HS-5 (cell line): ENCODE results near the gene PLA2G4F.
A peak's percentile ranks its signal among the peaks of the same experiment; 100 is the strongest.

ENCODE experiments used
- DNase-seq: peaks from one replicate; pipeline ENCODE4 v3.0.0-alpha.2; 2012; ENCODE audit warnings: low read depth

The PLA2G4F gene

DNA sequence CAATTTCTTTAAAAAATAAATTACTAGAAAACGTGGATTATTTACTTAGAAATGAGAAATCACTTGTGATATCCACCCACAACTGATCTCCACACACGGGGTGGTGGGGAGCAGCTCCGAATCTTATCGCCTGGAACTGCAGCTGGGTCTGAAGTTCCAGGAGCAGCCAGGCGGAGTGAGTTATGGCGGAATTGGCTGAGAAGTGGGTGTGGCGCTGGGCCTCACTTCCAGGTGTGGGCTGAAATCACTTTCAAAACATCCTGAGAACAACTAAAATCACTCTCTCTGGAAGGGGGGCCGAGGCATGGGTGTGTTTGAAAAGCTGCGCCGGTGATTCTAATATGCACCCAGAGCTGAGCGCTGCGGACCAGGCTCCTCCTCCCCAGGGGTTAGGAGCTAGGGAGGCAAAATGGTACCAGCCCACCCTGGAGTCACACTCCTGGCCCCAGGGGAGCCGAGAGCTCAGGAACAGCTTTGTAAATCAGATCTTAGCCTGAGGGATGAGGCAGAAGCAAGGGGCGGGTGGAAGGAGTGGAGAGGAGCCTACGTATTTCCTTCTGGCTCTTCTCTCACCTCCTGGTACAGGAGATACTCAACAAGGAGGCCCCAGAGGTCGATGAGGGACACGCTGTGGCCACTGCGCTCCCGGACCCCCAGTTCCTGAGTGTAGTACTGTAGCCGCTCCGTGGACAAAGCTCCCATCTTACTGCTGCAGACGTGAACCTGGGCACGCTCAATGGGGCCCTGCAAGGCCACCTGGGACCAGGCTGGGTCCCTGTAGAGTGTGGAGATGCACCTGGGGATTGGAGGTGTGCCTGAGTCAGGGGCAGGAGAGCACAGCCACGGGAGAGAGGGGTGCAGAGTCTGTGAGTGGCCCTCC is 9.6 kb downstream of the PLA2G4F start:
- DNase-seq = no peak

GRCh38 chr15:42145546-42146455 is 10.6 kb downstream of the PLA2G4F start:
- DNase-seq = no peak

DNA sequence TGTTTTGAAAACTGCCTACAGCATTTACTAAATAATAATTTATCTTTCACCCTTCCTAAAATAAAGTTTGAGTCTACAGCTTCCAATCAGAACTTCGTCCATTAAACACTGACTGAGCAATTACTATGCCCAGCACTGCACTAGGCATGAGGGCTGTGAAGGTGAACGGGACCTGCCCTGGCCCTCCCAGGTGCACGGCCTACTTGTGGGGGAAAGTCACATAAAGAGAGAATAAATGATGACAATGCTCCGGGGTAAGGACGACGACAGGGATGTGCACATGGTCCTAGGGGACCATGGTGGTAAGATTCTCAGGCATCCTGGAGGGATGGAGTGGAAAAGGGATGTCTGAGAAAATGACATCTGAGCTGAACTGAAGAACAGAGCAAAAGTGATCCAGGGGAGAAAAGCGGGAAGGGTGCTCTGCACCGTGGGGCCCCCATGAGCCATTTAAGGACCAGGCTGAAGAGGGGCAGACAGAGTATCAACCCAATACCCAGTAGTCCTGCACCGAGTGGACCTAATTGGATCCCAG is 11.5 kb downstream of the PLA2G4F start:
- DNase-seq = no peak

GRCh38 chr15:42143866-42144625 is 12.4 kb downstream of the PLA2G4F start:
- no peak for DNase-seq

DNA sequence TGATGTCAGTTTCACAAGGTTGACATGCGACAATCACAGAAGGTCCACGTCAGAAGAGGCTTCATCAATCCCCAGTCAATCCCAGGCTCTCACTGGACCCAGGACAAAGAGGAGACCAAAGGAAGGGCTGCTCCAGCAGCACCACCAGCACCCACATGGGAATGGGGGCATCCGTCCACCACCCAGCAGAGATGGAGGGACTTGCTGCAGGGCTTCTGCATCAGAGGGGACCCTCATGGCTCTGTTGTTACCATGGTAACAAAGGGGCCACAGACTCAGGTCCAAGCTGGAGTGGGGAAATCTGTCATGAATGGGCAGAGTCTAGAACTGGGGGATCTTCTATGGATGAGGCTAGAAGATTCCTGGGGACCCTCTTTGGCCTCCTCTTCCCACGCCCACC is 13.1 kb downstream of the PLA2G4F start:
- no peak for DNase-seq

- DNase-seq = no peak
Measured at GRCh38 chr15:42141795-42142667, 14.4 kb downstream of the PLA2G4F start.

GRCh38 chr15:42141246-42141645 is 15.2 kb downstream of the PLA2G4F start:
- DNase-seq = no peak

GRCh38 chr15:42140383-42141070 is 15.9 kb downstream of the PLA2G4F start:
- no peak for DNase-seq

- no peak for DNase-seq
Measured at GRCh38 chr15:42139596-42139995, 16.8 kb downstream of the PLA2G4F start.

- no peak for DNase-seq
Measured at GRCh38 chr15:42138968-42139386, 17.5 kb downstream of the PLA2G4F start.

DNA sequence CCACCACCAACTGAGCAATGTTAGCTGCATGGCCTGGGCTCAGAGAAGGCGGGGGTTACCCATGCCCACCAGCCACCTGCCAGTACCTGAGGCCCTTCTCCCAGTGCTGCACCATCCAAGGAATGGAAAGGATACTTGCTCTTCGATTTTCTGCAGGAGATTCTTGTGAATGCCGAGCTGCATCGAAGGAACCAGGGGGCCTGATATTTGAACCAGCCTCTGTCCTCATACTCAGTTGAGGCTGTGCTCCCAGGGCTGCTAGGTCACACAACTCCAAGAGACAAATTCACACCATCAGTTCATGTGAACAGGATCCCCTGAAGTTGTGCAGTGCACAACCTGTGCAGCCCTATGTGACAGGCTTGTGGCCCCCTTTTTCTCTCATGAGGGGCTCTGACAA is 18.0 kb downstream of the PLA2G4F start:
- no peak for DNase-seq

DNA sequence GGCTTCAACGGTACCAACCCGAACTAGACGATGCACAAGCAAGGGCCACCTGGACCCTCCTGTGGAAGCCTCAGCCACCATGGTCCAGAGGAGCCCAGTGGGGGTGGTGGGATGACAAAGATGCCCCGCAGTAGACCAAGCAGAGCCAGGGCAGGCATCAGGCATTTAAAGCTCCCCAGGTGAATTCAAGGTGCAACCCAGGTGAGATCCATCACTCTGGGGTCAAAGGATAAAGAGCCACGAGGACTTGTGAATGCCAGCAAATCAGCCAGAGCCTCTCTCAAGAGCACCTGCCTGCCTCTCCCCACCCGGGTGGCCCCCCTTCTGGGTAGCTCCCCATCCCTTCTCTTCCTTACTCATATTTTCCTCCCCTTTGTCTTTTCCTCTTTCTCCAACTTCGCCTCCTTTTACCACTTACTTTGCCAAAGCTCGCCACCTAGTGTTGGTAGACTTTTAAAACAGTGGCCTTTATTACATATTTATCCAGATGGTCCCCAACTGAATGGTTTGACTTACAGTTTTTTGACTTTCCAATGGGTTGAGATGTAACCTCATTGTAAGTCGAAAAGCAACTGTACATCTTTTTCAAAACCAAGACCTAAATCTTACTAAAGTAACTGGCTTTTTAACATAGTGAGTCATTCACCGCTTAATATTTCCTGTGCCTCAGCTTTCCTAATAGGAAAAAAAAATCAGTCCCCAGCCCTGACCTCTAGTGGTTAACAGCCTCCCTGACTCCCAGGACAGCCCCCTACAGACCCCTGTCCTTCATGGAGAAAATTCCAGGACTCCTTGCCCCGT is 18.8 kb downstream of the PLA2G4F start:
- peak; percentile 18 for DNase-seq

DNA sequence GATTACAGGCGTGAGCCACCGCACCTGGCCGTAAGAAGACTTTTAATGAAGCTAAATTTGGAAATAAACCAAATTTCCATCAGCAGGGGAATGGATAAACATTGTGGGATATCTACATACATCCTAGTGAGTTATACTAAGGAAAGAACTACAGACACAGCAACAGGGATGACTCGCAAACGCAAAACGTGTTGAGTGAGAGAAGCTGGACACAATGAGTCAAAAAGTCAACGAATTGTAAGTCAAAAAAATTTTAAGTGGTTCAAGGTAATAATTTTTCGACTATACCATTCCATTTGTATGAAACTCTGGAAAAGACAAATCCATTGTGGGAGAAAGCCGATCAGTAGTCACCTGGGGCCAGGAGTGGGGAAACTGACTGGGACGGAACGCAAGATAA is 19.9 kb downstream of the PLA2G4F start:
- DNase-seq = no peak

GRCh38 chr15:42135351-42135750 is 21.1 kb downstream of the PLA2G4F start:
- no peak for DNase-seq

GRCh38 chr15:42134617-42135245 is 21.7 kb downstream of the PLA2G4F start:
- DNase-seq = no peak

DNA sequence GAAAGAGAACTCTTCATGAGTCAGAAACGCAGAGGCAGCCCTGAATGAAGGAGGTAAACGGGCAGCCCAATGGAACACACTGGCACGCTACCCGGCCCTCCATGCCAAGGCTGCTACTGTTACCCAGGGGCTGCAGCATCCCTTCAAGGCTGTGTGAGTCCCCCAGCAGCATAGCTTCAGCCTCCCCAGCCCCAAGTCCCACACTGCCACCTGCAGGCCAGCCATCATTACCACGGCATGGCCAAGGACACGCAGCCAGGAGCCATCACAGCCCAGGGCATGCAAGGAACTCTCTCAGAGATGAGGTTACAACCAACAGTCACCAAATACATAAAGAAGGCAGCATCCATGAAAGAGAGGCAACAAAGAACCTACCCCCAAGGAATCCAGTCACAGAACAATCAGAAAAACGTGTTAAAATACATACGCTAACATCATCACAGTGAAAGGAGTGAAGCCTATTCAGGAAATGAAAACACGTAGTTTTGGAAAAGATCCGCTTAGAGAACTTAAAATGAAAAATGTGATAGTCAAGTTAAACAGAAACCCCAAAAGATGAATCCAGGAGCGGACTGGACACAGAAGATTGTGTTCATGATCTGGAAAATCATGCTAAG is 22.4 kb downstream of the PLA2G4F start:
- DNase-seq = no peak

- DNase-seq = no peak
Measured at GRCh38 chr15:42133356-42133755, 23.1 kb downstream of the PLA2G4F start.
